Bronchial epithelial cell (primary cell): ENCODE results near the gene ACADM. TPM values are rescaled to one million over a fixed set of nuclear protein-coding genes. Genes with fewer than 3 reads are reported as not detected.
"Not testable (repeated sequence)": the region's sequence is repeated elsewhere in the genome, so short reads cannot be mapped to it uniquely, and the experiment has no call there.

ENCODE experiments used
- DNase-seq: peaks from one replicate; pipeline ENCODE4 v3.0.0-alpha.2; 2010; ENCODE audit warnings: low read depth
- FAIRE-seq: peaks from 2 replicates; lab custom pipeline; 2011; peaks lifted over from hg19 to GRCh38; lab: Jason Lieb, UNC
- H3K27me3 ChIP-seq: 2 replicates; pipeline ENCODE4 v1.5.1; 2011; ENCODE audit warnings: low read length; ENCODE audit not compliant: control insufficient read depth, insufficient read depth
- H3K36me3 ChIP-seq: 2 replicates; pipeline ENCODE4 v1.5.1; 2011; ENCODE audit warnings: low read length; ENCODE audit not compliant: control insufficient read depth, insufficient read depth
- H3K4me3 ChIP-seq: 2 replicates; pipeline ENCODE4 v1.5.1; 2011; ENCODE audit warnings: mild to moderate bottlenecking, low read depth, low read length, control low read depth
- total RNA-seq: library from RNA; depleted of rRNA; stranded (reverse); fragments of >200 nt; gene quantifications from 2 replicates; pipeline ENCODE4 v1.2.1, GENCODE V29; 2014
- TF ChIP-seq, protein P1 (sequence below): IDR thresholded peaks from 2 replicates; pipeline ENCODE4 v1.5.1; 2011; ENCODE audit warnings: mild to moderate bottlenecking, moderate library complexity, low read length, control low read depth, inconsistent platforms; ENCODE audit not compliant: insufficient read depth, severe bottlenecking

ACADM gene
- total RNA-seq, 1 donor from 2014 or later, result 13.7 TPM

- DNase-seq, result peak; percentile 86
- TF ChIP-seq, protein P1, sequence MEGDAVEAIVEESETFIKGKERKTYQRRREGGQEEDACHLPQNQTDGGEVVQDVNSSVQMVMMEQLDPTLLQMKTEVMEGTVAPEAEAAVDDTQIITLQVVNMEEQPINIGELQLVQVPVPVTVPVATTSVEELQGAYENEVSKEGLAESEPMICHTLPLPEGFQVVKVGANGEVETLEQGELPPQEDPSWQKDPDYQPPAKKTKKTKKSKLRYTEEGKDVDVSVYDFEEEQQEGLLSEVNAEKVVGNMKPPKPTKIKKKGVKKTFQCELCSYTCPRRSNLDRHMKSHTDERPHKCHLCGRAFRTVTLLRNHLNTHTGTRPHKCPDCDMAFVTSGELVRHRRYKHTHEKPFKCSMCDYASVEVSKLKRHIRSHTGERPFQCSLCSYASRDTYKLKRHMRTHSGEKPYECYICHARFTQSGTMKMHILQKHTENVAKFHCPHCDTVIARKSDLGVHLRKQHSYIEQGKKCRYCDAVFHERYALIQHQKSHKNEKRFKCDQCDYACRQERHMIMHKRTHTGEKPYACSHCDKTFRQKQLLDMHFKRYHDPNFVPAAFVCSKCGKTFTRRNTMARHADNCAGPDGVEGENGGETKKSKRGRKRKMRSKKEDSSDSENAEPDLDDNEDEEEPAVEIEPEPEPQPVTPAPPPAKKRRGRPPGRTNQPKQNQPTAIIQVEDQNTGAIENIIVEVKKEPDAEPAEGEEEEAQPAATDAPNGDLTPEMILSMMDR, result no peak
Measured at GRCh38 chr1:75765697-75766355, 41.3 kb downstream of the ACADM start.

DNA sequence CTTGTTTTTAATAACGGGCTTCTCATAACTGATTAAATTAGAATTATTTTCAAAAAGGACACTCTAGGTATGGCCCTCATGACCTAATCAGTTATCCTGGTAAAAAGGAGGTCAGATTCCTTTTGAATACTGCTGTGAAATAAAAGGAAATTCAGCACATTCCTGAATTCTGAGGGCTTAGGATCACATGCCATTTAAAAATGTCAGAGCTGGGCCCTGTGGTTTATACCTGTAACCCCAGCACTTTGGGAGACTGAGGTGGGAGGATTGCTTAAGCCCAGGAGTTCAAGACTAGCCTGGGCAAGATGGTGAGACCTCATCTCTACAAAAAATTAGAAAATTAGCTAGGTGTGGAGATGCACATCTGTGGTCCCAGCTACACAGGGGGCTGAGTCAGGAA lies 43.5 kb downstream of the ACADM start:
- DNase-seq (peak; percentile 63), FAIRE-seq (no peak)
- H3K36me3 ChIP-seq, result no peaks in the 10 kb centered on the region
- H3K27me3 ChIP-seq, result no peaks in the 10 kb centered on the region
- TF ChIP-seq, protein P1, result no peak
- no peak overlapping the region for H3K4me3 ChIP-seq

More at GRCh38 chr1:75765697-75766355, 41.3 kb downstream of the ACADM start:
- no peak for FAIRE-seq
- no peak overlapping the region for H3K4me3 ChIP-seq
- H3K36me3 ChIP-seq, result no peaks in the 10 kb centered on the region
- H3K27me3 ChIP-seq, result no peaks in the 10 kb centered on the region

DNA sequence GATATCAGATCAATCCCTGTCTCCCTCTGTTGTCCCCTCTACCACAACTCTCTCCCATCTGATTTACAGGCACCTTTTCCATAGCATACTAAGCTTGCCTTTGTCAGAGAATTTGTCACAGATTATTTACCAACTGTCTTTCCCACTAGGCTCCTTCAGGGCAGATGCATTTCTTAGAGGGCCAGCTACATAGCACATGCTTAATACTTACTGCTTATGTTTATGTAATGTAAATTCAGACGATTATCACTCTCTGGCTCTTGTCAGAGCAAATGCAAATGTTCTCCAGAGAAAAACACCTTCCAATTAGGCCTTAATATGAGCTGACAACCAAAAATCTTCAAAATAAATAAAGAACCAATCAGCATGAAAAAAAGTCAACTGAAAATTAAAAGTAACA lies 46.3 kb downstream of the ACADM start:
- no peaks in the 10 kb centered on the region for H3K27me3 ChIP-seq
- H3K4me3 ChIP-seq, result no peak overlapping the region
- no peak for FAIRE-seq
- DNase-seq, result no peak
- no peaks in the 10 kb centered on the region for H3K36me3 ChIP-seq
- TF ChIP-seq, protein P1, result no peak

GRCh38 chr1:75771978-75772377 lies 47.5 kb downstream of the ACADM start:
- Histone ChIP-seq H3K4me3 (no peak overlapping the region), H3K27me3 (no peaks in the 10 kb centered on the region), H3K36me3 (no peaks in the 10 kb centered on the region)
- TF ChIP-seq, protein P1, result no peak
- DNase-seq (peak; percentile 33), FAIRE-seq (no peak)

DNA sequence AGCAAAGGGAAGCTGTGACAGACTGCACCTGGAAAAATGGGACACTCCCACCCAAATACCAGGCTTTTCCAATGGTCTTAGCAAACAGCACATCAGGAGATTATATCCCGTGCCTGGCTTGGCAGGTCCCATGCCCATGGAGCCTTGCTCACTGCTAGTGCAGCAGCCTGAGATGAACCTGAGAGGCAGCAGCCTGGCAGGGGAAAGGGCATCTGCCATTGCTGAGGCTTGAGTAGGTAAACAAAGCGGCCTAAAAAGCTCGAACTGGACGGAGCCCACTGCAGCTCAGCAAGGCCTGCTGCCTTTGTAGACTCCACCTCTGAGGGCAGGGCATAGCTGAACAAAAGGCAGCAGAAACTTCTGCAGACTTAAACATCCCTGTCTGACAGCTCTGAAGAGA lies 53.3 kb downstream of the ACADM start:
- H3K27me3 ChIP-seq, DNase-seq, FAIRE-seq, H3K36me3 ChIP-seq, H3K4me3 ChIP-seq: not testable (repeated sequence)

GRCh38 chr1:75778694-75779093 lies 54.2 kb downstream of the ACADM start:
- DNase-seq, H3K27me3 ChIP-seq, H3K4me3 ChIP-seq, FAIRE-seq, H3K36me3 ChIP-seq: not testable (repeated sequence)

- not testable (repeated sequence) for FAIRE-seq, H3K27me3 ChIP-seq, H3K4me3 ChIP-seq, DNase-seq, H3K36me3 ChIP-seq
Measured at GRCh38 chr1:75780183-75780582, 55.7 kb downstream of the ACADM start.

- not testable (repeated sequence) for DNase-seq, FAIRE-seq, H3K4me3 ChIP-seq, H3K36me3 ChIP-seq, H3K27me3 ChIP-seq
Measured at GRCh38 chr1:75783920-75784319, 59.4 kb downstream of the ACADM start.
